IPS DF 19.7 (cell line): ENCODE results near the gene TP63.

Experiments used
- DNase-seq: peaks from one replicate; pipeline ENCODE4 v3.0.0-alpha.2; 2013; ENCODE audit warnings: low read depth, low spot score

TP63 gene

GRCh38 chr3:189909573-189909972 lies 278.4 kb downstream of the TP63 start:
- no peak for DNase-seq

GRCh38 chr3:189911001-189911400 lies 279.8 kb downstream of the TP63 start:
- DNase-seq: no peak

- DNase-seq: no peak
These were observed 283.6 kb downstream of the TP63 start for GRCh38 chr3:189914799-189915198.

- no peak for DNase-seq
These were observed 290.6 kb downstream of the TP63 start for GRCh38 chr3:189921770-189922169.

GRCh38 chr3:189927975-189928895 lies 297.0 kb downstream of the TP63 start:
- DNase-seq: no peak

GRCh38 chr3:189936201-189936945 lies 305.2 kb downstream of the TP63 start:
- no peak for DNase-seq

- DNase-seq: no peak
These were observed 306.3 kb downstream of the TP63 start for GRCh38 chr3:189937302-189938127.

GRCh38 chr3:189941125-189941524 lies 309.9 kb downstream of the TP63 start:
- DNase-seq: no peak

GRCh38 chr3:189941679-189942078 lies 310.5 kb downstream of the TP63 start:
- no peak for DNase-seq

- no peak for DNase-seq
These were observed 311.8 kb downstream of the TP63 start for GRCh38 chr3:189942948-189943347.

GRCh38 chr3:189944285-189945145 lies 313.3 kb downstream of the TP63 start:
- DNase-seq: no peak

- DNase-seq: no peak
These were observed 314.9 kb downstream of the TP63 start for GRCh38 chr3:189945935-189946709.
